Activated T-cell treated with anti-CD3 and anti-CD28 coated beads, Interleukin-2, amount 50 U/mL, for 72 hours (primary cell): ENCODE data around the gene ADGRG4. TPM values are rescaled to one million over a fixed set of nuclear protein-coding genes. Genes with fewer than 3 reads are reported as not detected.
"Not testable (repeated sequence)": the region's sequence is repeated elsewhere in the genome, so short reads cannot be mapped to it uniquely, and the experiment has no call there.

Experiments
- ATAC-seq, 2 donors: fragments of 150-1000 bp; cut with Tn5 transposase; replicated peaks in 1 of 2; 2 replicates each; pipeline ENCODE4 v1.10.0; 2021; ENCODE audit warnings: moderate library complexity in 2 of 2, mild to moderate bottlenecking in 1 of 2
- DNase-seq, 2 donors: peaks; one replicate each; pipeline ENCODE4 v3.0.0; 2021 to 2022; ENCODE audit warnings: mixed read lengths in 1 of 2
- H3K27ac Mint-ChIP-seq: one replicate; pipeline ENCODE4 v1.8.0; 2022; ENCODE audit warnings: mild to moderate bottlenecking, moderate library complexity, mixed read lengths
- H3K27me3 Mint-ChIP-seq: one replicate; pipeline ENCODE4 v1.8.0; 2022; ENCODE audit warnings: low read depth, mixed read lengths
- H3K36me3 Mint-ChIP-seq, 2 donors: one replicate each; pipeline ENCODE4 v1.8.0; 2022; ENCODE audit warnings: mixed read lengths in 2 of 2, mild to moderate bottlenecking in 1 of 2; ENCODE audit not compliant: insufficient read depth in 2 of 2
- H3K4me1 Mint-ChIP-seq: one replicate; pipeline ENCODE4 v1.8.0; 2022; ENCODE audit warnings: low read depth, mixed read lengths
- H3K4me3 Mint-ChIP-seq, 2 donors: one replicate each; pipeline ENCODE4 v1.8.0; 2022; ENCODE audit warnings: mild to moderate bottlenecking in 2 of 2, mixed read lengths in 2 of 2, moderate library complexity in 2 of 2
- H3K9me3 Mint-ChIP-seq, 2 donors: one replicate each; pipeline ENCODE4 v1.8.0; 2022; ENCODE audit warnings: mixed read lengths in 2 of 2
- total RNA-seq, 2 donors: library from RNA; stranded (reverse); gene quantifications; one replicate each; pipeline ENCODE4 v1.2.3, GENCODE V29; 2022

ADGRG4 gene
- total RNA-seq, result not detected

- H3K9me3 Mint-ChIP-seq, H3K4me1 Mint-ChIP-seq, ATAC-seq, H3K4me3 Mint-ChIP-seq, H3K36me3 Mint-ChIP-seq, DNase-seq, H3K27ac Mint-ChIP-seq: not testable (repeated sequence)
- H3K27me3 Mint-ChIP-seq, result peaks cover 37% of the 10 kb centered on the region
Measured at GRCh38 chrX:136300721-136301120, at the start of gene ADGRG4. ADGRG4 (plus strand) TSS chrX:136300963; CDS start chrX:136308778, 7,815 bp downstream.

GRCh38 chrX:136251041-136251991 lies 49.4 kb upstream of the ADGRG4 start, which contains the start of gene MAP7D3:
MAP7D3 (minus strand) TSS chrX:136251400; CDS start chrX:136251358, 42 bp downstream.
- Mint-ChIP-seq H3K27ac (peak within 1 kb of the TSS; percentile 84), H3K36me3 (peaks cover 0 to 1% of the 10 kb centered on the region in 2 donors), H3K9me3 (no peaks in the 10 kb centered on the region), H3K4me1 (no peaks in the 10 kb centered on the region), H3K27me3 (peaks cover 20% of the 10 kb centered on the region), H3K4me3 (peak within 1 kb of the TSS; percentile 87 to 89)
- ATAC-seq (peak; percentile 92 to 93), DNase-seq (peak; percentile 74 to 79)

GRCh38 chrX:136255541-136255940 lies 45.2 kb upstream of the ADGRG4 start:
- Mint-ChIP-seq H3K4me3 (no peak overlapping the region), H3K4me1 (peaks cover 17% of the 10 kb centered on the region), H3K9me3 (no peaks in the 10 kb centered on the region), H3K27me3 (peaks cover 31% of the 10 kb centered on the region), H3K36me3 (peaks cover 0 to 1% of the 10 kb centered on the region in 2 donors), H3K27ac (no peak overlapping the region)
- DNase-seq (no peak), ATAC-seq (no peak)

- no peak overlapping the region for H3K4me3 Mint-ChIP-seq
Measured at GRCh38 chrX:136256026-136256425, 44.7 kb upstream of the ADGRG4 start.

GRCh38 chrX:136258951-136259350 lies 41.8 kb upstream of the ADGRG4 start:
- ATAC-seq, result no peak
- Mint-ChIP-seq H3K4me1 (peaks cover 20% of the 10 kb centered on the region), H3K36me3 (no peaks in the 10 kb centered on the region), H3K27me3 (peaks cover 23% of the 10 kb centered on the region), H3K27ac (no peak overlapping the region), H3K4me3 (peak overlapping the region in 1 of 2 donors; percentile 66), H3K9me3 (no peaks in the 10 kb centered on the region)
- no peak for DNase-seq

More at GRCh38 chrX:136256026-136256425, 44.7 kb upstream of the ADGRG4 start:
- Mint-ChIP-seq H3K9me3 (no peaks in the 10 kb centered on the region), H3K36me3 (peaks cover 0 to 1% of the 10 kb centered on the region in 2 donors), H3K27ac (no peak overlapping the region), H3K27me3 (peaks cover 31% of the 10 kb centered on the region), H3K4me1 (peaks cover 20% of the 10 kb centered on the region)
- DNase-seq (no peak), ATAC-seq (no peak)

- Mint-ChIP-seq H3K4me3 (peak overlapping the region; percentile 52 to 66), H3K27ac (no peak overlapping the region)
Measured at GRCh38 chrX:136259543-136259942, 41.2 kb upstream of the ADGRG4 start.

GRCh38 chrX:136260776-136261175 lies 40.0 kb upstream of the ADGRG4 start:
- Mint-ChIP-seq H3K27ac (no peak overlapping the region), H3K27me3 (peaks cover 21% of the 10 kb centered on the region), H3K36me3 (no peaks in the 10 kb centered on the region), H3K4me1 (peaks cover 20% of the 10 kb centered on the region), H3K9me3 (no peaks in the 10 kb centered on the region), H3K4me3 (no peak overlapping the region)
- no peak for DNase-seq
- peak in 1 of 2 donors; percentile 17 for ATAC-seq

More at GRCh38 chrX:136259543-136259942, 41.2 kb upstream of the ADGRG4 start:
- H3K9me3 Mint-ChIP-seq, result no peaks in the 10 kb centered on the region
- peaks cover 20% of the 10 kb centered on the region for H3K4me1 Mint-ChIP-seq
- peaks cover 23% of the 10 kb centered on the region for H3K27me3 Mint-ChIP-seq
- peak; percentile 11 to 22 for DNase-seq
- ATAC-seq, result peak; percentile 69 to 76
- H3K36me3 Mint-ChIP-seq, result no peaks in the 10 kb centered on the region

GRCh38 chrX:136261321-136261720 lies 39.4 kb upstream of the ADGRG4 start:
- H3K36me3 Mint-ChIP-seq, result no peaks in the 10 kb centered on the region
- H3K4me3 Mint-ChIP-seq, result no peak overlapping the region
- DNase-seq, result no peak
- peaks cover 20% of the 10 kb centered on the region for H3K4me1 Mint-ChIP-seq
- no peaks in the 10 kb centered on the region for H3K9me3 Mint-ChIP-seq
- ATAC-seq, result no peak
- H3K27me3 Mint-ChIP-seq, result peaks cover 15% of the 10 kb centered on the region
- H3K27ac Mint-ChIP-seq, result no peak overlapping the region

- Mint-ChIP-seq H3K4me3 (no peak overlapping the region), H3K27me3 (peaks cover 6% of the 10 kb centered on the region), H3K9me3 (no peaks in the 10 kb centered on the region), H3K27ac (no peak overlapping the region), H3K36me3 (no peaks in the 10 kb centered on the region), H3K4me1 (peaks cover 20% of the 10 kb centered on the region)
- no peak for DNase-seq
- no peak for ATAC-seq
Measured at GRCh38 chrX:136262243-136262642, 38.5 kb upstream of the ADGRG4 start.

GRCh38 chrX:136262812-136263315 lies 37.9 kb upstream of the ADGRG4 start:
- Mint-ChIP-seq H3K27ac (no peak overlapping the region), H3K4me3 (no peak overlapping the region), H3K27me3 (peaks cover under 1% of the 10 kb centered on the region), H3K4me1 (peaks cover 21% of the 10 kb centered on the region), H3K36me3 (no peaks in the 10 kb centered on the region), H3K9me3 (no peaks in the 10 kb centered on the region)
- no peak for ATAC-seq
- DNase-seq, result no peak

GRCh38 chrX:136266828-136267227 lies 33.9 kb upstream of the ADGRG4 start:
- no peak for DNase-seq
- Mint-ChIP-seq H3K36me3 (no peaks in the 10 kb centered on the region), H3K9me3 (no peaks in the 10 kb centered on the region), H3K4me1 (peaks cover 8% of the 10 kb centered on the region), H3K27ac (no peak overlapping the region), H3K4me3 (no peak overlapping the region), H3K27me3 (no peaks in the 10 kb centered on the region)
- no peak for ATAC-seq

- DNase-seq (peak; percentile 43 to 55), ATAC-seq (peak; percentile 64 to 76)
- Mint-ChIP-seq H3K4me1 (peaks cover 8% of the 10 kb centered on the region), H3K9me3 (no peaks in the 10 kb centered on the region), H3K27ac (peak overlapping the region; percentile 42), H3K36me3 (no peaks in the 10 kb centered on the region), H3K27me3 (peaks cover 8% of the 10 kb centered on the region), H3K4me3 (no peak overlapping the region)
Measured at GRCh38 chrX:136268051-136269048, 32.4 kb upstream of the ADGRG4 start.
